Loucy (cell line): ENCODE data around the gene STAC.

Experiments
- H2AFZ ChIP-seq: fragments of 200-600 bp; sonication (generic); 2 replicates; pipeline ENCODE4 v1.6.0; 2016; ENCODE audit warnings: antibody characterized with exemption, mild to moderate bottlenecking, low read length, moderate library complexity
- H3F3A ChIP-seq: fragments of 200-600 bp; 2 replicates; pipeline ENCODE4 v1.6.0; 2016; ENCODE audit warnings: antibody characterized with exemption, low read depth, mild to moderate bottlenecking
- H3K27me3 ChIP-seq: fragments of 200-600 bp; sonication (generic); 2 replicates; pipeline ENCODE4 v1.6.1; 2014; ENCODE audit warnings: low read length, mild to moderate bottlenecking; ENCODE audit not compliant: insufficient read depth, poor library complexity, severe bottlenecking
- H3K36me3 ChIP-seq: fragments of 200-600 bp; sonication (generic); 2 replicates; pipeline ENCODE4 v1.6.1; 2016; ENCODE audit warnings: low read length; ENCODE audit not compliant: insufficient read depth
- H3K4me1 ChIP-seq: fragments of 200-600 bp; sonication (generic); 2 replicates; pipeline ENCODE4 v1.5.1; 2014; ENCODE audit warnings: low read length, mild to moderate bottlenecking; ENCODE audit not compliant: insufficient read depth, poor library complexity, severe bottlenecking
- H3K4me2 ChIP-seq: fragments of 200-600 bp; sonication (generic); 2 replicates; pipeline ENCODE4 v1.6.0; 2014; ENCODE audit warnings: antibody characterized with exemption, low read length, low read depth, mild to moderate bottlenecking; ENCODE audit not compliant: poor library complexity, severe bottlenecking
- H3K4me3 ChIP-seq: fragments of 200-600 bp; sonication (generic); 2 replicates; pipeline ENCODE4 v1.5.1; 2014; ENCODE audit warnings: low read length, mild to moderate bottlenecking, mixed read lengths; ENCODE audit not compliant: poor library complexity, severe bottlenecking
- H3K79me2 ChIP-seq: fragments of 200-600 bp; sonication (generic); 2 replicates; pipeline ENCODE4 v1.6.1; 2014; ENCODE audit warnings: low read length; ENCODE audit not compliant: insufficient read depth
- H3K9ac ChIP-seq: fragments of 200-600 bp; sonication (generic); 2 replicates; pipeline ENCODE4 v1.6.0; 2014; ENCODE audit warnings: mild to moderate bottlenecking, low read depth, low read length, moderate library complexity; ENCODE audit not compliant: poor library complexity, severe bottlenecking
- H3K9me2 ChIP-seq: fragments of 200-600 bp; sonication (generic); replicated peaks from 2 replicates; pipeline ENCODE4 v1.6.1; 2016; ENCODE audit warnings: low read depth, low read length, mixed read lengths
- H3K9me3 ChIP-seq: fragments of 200-600 bp; sonication (generic); 2 replicates; pipeline ENCODE4 v1.6.1; 2014; ENCODE audit warnings: mild to moderate bottlenecking, antibody characterized with exemption, low read length, low read depth; ENCODE audit not compliant: insufficient read depth
- H4K20me1 ChIP-seq: fragments of 200-600 bp; sonication (generic); 2 replicates; pipeline ENCODE4 v1.6.0; 2014; ENCODE audit warnings: antibody characterized with exemption, low read length, mild to moderate bottlenecking; ENCODE audit not compliant: insufficient read depth, poor library complexity, severe bottlenecking
- CTCF ChIP-seq: fragments of 200-600 bp; sonication (generic); conservative IDR thresholded peaks from 2 replicates; pipeline ENCODE4 v1.5.1; 2014; ENCODE audit warnings: mild to moderate bottlenecking, antibody characterized with exemption, low read length
- EZH2phosphoT487 ChIP-seq: fragments of 200-600 bp; IDR thresholded peaks from 2 replicates; pipeline ENCODE4 v1.6.1; 2018; ENCODE audit warnings: antibody characterized with exemption, mild to moderate bottlenecking, moderate library complexity, borderline replicate concordance

The STAC gene

GRCh38 chr3:36397841-36398240 lies 17.5 kb downstream of the STAC start:
- H3K9me3 ChIP-seq: no peaks in the 10 kb centered on the region
- H3K27me3 ChIP-seq: no peaks in the 10 kb centered on the region
- H3K4me1 ChIP-seq: no peaks in the 10 kb centered on the region
- H3F3A ChIP-seq: no peaks in the 10 kb centered on the region
- no peaks in the 10 kb centered on the region for H3K9me2 ChIP-seq
- H3K4me2 ChIP-seq: no peak overlapping the region
- H3K79me2 ChIP-seq: no peaks in the 10 kb centered on the region
- H3K36me3 ChIP-seq: no peaks in the 10 kb centered on the region
- no peaks in the 10 kb centered on the region for H4K20me1 ChIP-seq
- H3K4me3 ChIP-seq: no peak overlapping the region
- no peak overlapping the region for H3K9ac ChIP-seq
- TF ChIP-seq EZH2phosphoT487 (no peak), CTCF (no peak)
- H2AFZ ChIP-seq: no peak overlapping the region

- no peaks in the 10 kb centered on the region for H3K79me2 ChIP-seq
- no peaks in the 10 kb centered on the region for H3K4me1 ChIP-seq
- H4K20me1 ChIP-seq: no peaks in the 10 kb centered on the region
- no peak overlapping the region for H3K4me3 ChIP-seq
- no peak overlapping the region for H3K4me2 ChIP-seq
- no peak for TF ChIP-seq CTCF
- no peak for TF ChIP-seq EZH2phosphoT487
- H3F3A ChIP-seq: no peaks in the 10 kb centered on the region
- H2AFZ ChIP-seq: no peak overlapping the region
- H3K9me3 ChIP-seq: no peaks in the 10 kb centered on the region
- no peaks in the 10 kb centered on the region for H3K27me3 ChIP-seq
- H3K36me3 ChIP-seq: no peaks in the 10 kb centered on the region
- H3K9me2 ChIP-seq: no peaks in the 10 kb centered on the region
- H3K9ac ChIP-seq: no peak overlapping the region
Measured at GRCh38 chr3:36399933-36400332, 19.6 kb downstream of the STAC start.

- H3K9me3 ChIP-seq: no peaks in the 10 kb centered on the region
- no peak overlapping the region for H3K4me3 ChIP-seq
- H4K20me1 ChIP-seq: no peaks in the 10 kb centered on the region
Measured at GRCh38 chr3:36401056-36401455, 20.8 kb downstream of the STAC start.

More at GRCh38 chr3:36401056-36401455, 20.8 kb downstream of the STAC start:
- Histone ChIP-seq H3K4me2 (no peak overlapping the region), H3F3A (no peaks in the 10 kb centered on the region), H2AFZ (no peak overlapping the region), H3K27me3 (no peaks in the 10 kb centered on the region), H3K9me2 (no peaks in the 10 kb centered on the region), H3K36me3 (no peaks in the 10 kb centered on the region), H3K79me2 (no peaks in the 10 kb centered on the region), H3K9ac (no peak overlapping the region), H3K4me1 (no peaks in the 10 kb centered on the region)
- TF ChIP-seq EZH2phosphoT487: no peak
- TF ChIP-seq CTCF: no peak
